Measurements from ENCODE around the gene MYO1E.

- no peak for TF ChIP-seq CTCF (IDR thresholded peaks at IDR 0.05)
- TF ChIP-seq POLR2A (IDR thresholded peaks at IDR 0.05) = no peak
Observed at GRCh38 chr15:59205839-59206622, 166.6 kb downstream of the MYO1E start.
